PC-3 (cell line): Measurements from ENCODE around the gene UBA1. TPM values are rescaled to one million over a fixed set of nuclear protein-coding genes. Genes with fewer than 3 reads are reported as not detected.

Experiments used
- ATAC-seq: fragments of 200-7000 bp; cut with Tn5 transposase; 2 replicates; pipeline ENCODE4 v1.9.1; 2020; ENCODE audit warnings: mild to moderate bottlenecking, moderate library complexity
- Bru-seq: library from RNA; stranded (reverse); fragments of 400-500 nt; gene quantifications from one replicate; lab custom pipeline; 2021; lab: Mats Ljungman, UMichigan
- BruChase-seq, 2 experiments: library from RNA; stranded (reverse); fragments of 400-500 nt; gene quantifications; one replicate each; lab custom pipeline; 2021; lab: Mats Ljungman, UMichigan
- BruUV-seq: library from RNA; stranded (reverse); fragments of 400-500 nt; replicated peaks from 2 replicates; lab custom pipeline; 2021; lab: Mats Ljungman, UMichigan
- CTCF ChIA-PET: fragments of 300-600 bp; sonication (Branson Sonifier 250); formaldehyde crosslinking; loops from one replicate; lab custom pipeline; 2022; ENCODE audit warnings: antibody characterized with exemption; lab: Charles Lee
- POLR2A ChIA-PET: fragments of 300-600 bp; sonication (Branson Sonifier 250); formaldehyde crosslinking; loops from one replicate; lab custom pipeline; 2022; ENCODE audit warnings: antibody characterized with exemption; ENCODE audit not compliant: unreplicated experiment; lab: Charles Lee
- DNase-seq: peaks from one replicate; pipeline ENCODE4 v3.0.0-alpha.2; 2015
- H2AFZ ChIP-seq: fragments of 300-600 bp; sonication (generic); 2 replicates; pipeline ENCODE4 v1.6.0; 2016; ENCODE audit warnings: antibody characterized with exemption, low read length
- H3F3A ChIP-seq: fragments of 300-600 bp; sonication (generic); one replicate; pipeline ENCODE4 v1.6.0; 2017; ENCODE audit warnings: antibody characterized with exemption, low read length, control low read depth, mild to moderate bottlenecking; ENCODE audit not compliant: unreplicated experiment
- H3K27ac ChIP-seq: fragments of 300-600 bp; sonication (generic); 2 replicates; pipeline ENCODE4 v1.5.1; 2016; ENCODE audit warnings: mild to moderate bottlenecking, low read length
- H3K27me3 ChIP-seq: fragments of 300-600 bp; sonication (generic); 2 replicates; pipeline ENCODE4 v1.6.1; 2016; ENCODE audit warnings: low read length, mixed read lengths
- H3K36me3 ChIP-seq: fragments of 300-600 bp; sonication (generic); 2 replicates; pipeline ENCODE4 v1.6.1; 2016; ENCODE audit warnings: low read depth, mixed run types, low read length, mixed read lengths
- H3K4me1 ChIP-seq: fragments of 300-600 bp; sonication (generic); 2 replicates; pipeline ENCODE4 v1.5.1; 2016; ENCODE audit warnings: low read length; ENCODE audit not compliant: insufficient read depth
- H3K4me2 ChIP-seq: fragments of 300-600 bp; sonication (generic); 2 replicates; pipeline ENCODE4 v1.6.0; 2016; ENCODE audit warnings: low read length
- H3K4me3 ChIP-seq: fragments of 300-600 bp; sonication (generic); 2 replicates; pipeline ENCODE4 v1.5.1; 2016; ENCODE audit warnings: mild to moderate bottlenecking, low read length, mixed read lengths
- H3K79me2 ChIP-seq: fragments of 300-600 bp; sonication (generic); 2 replicates; pipeline ENCODE4 v1.6.1; 2017; ENCODE audit warnings: low read length, mixed read lengths
- H3K9ac ChIP-seq: fragments of 300-600 bp; sonication (generic); 2 replicates; pipeline ENCODE4 v1.6.0; 2016; ENCODE audit warnings: mild to moderate bottlenecking, low read length
- H3K9me2 ChIP-seq: fragments of 300-600 bp; sonication (generic); replicated peaks from 2 replicates; pipeline ENCODE4 v1.6.1; 2016; ENCODE audit warnings: mixed run types, low read length, mixed read lengths
- H3K9me3 ChIP-seq: fragments of 300-600 bp; sonication (generic); 2 replicates; pipeline ENCODE4 v1.6.1; 2016; ENCODE audit warnings: low read length, mixed read lengths
- H4K20me1 ChIP-seq: fragments of 300-600 bp; sonication (generic); 2 replicates; pipeline ENCODE4 v1.6.1; 2016; ENCODE audit warnings: low read length, mixed read lengths
- CTCF ChIP-seq: fragments of 300-600 bp; sonication (generic); conservative IDR thresholded peaks from 2 replicates; pipeline ENCODE4 v1.5.1; 2017; ENCODE audit warnings: antibody characterized with exemption, low read depth, mild to moderate bottlenecking, low read length
- EZH2 ChIP-seq: fragments of 300-600 bp; sonication (generic); IDR thresholded peaks from one replicate; pipeline ENCODE4 v1.6.1; 2017; ENCODE audit warnings: antibody characterized with exemption, mild to moderate bottlenecking, low read length; ENCODE audit not compliant: unreplicated experiment
- EZH2phosphoT487 ChIP-seq: fragments of 300-600 bp; sonication (generic); IDR thresholded peaks from 2 replicates; pipeline ENCODE4 v1.6.1; 2018; ENCODE audit warnings: mild to moderate bottlenecking, antibody characterized with exemption, low read length, borderline replicate concordance
- intact Hi-C: fragments of 100-400 bp; cut with micrococcal nuclease; formaldehyde crosslinking; loops from 2 replicates; pipeline ENCODE4 v1.9.0; 2023
- long read RNA-seq: library from polyadenylated mRNA; unstranded; transcript quantifications from one replicate; pipeline ENCODE4 v2.0.0, GENCODE V29; 2021; ENCODE audit not compliant: unreplicated experiment
- total RNA-seq: library from RNA; depleted of rRNA; stranded (reverse); fragments of >200 nt; gene quantifications from 2 replicates; pipeline ENCODE4 v1.2.3, GENCODE V29; 2014; rRNA removed

UBA1 gene
- total RNA-seq, result 282 and 299 TPM in 2 replicates
- Bru-seq, nascent RNA, result percentile 93 among the genes with signal in this experiment
- BruChase-seq, experiment 1, labeled RNA remaining after a 6-hour chase, result percentile 98 among the genes with signal in this experiment
- percentile 97 among the genes with signal in this experiment for BruChase-seq, experiment 2, labeled RNA remaining after a 2-hour chase
- long read RNA-seq, transcript UBA1-201 (26 exons, 3,559 nt), result major isoform, 215 of 696 reads
- long read RNA-seq, transcript UBA1-202 (10 exons, 2,497 nt), result minor isoform, 6 of 696 reads
- long read RNA-seq, transcript UBA1-203 (26 exons, 3,466 nt), result minor isoform, 29 of 696 reads
- long read RNA-seq, partial matches to known transcripts, result 411 of 696 reads
- long read RNA-seq, other reads (novel, unspliced or antisense), result 35 of 696 reads

- H3K4me1 ChIP-seq, result peaks cover 40% of the 10 kb centered on the region
- H3K36me3 ChIP-seq, result peaks cover 11% of the 10 kb centered on the region; the same call in 1 of the 2 replicates
- H3K79me2 ChIP-seq, result peaks cover 72% of the 10 kb centered on the region
- no peaks in the 10 kb centered on the region for H3K9me3 ChIP-seq
- no peaks in the 10 kb centered on the region for H3K27me3 ChIP-seq
- ATAC-seq (peak; percentile 48), DNase-seq (peak; percentile 98)
- H3K4me3 ChIP-seq, result peak within 1 kb of the TSS; percentile 85
- TF ChIP-seq EZH2 (no peak), CTCF (peak; percentile 80)
- peaks cover 20% of the 10 kb centered on the region; the same call in 1 of the 2 replicates for H4K20me1 ChIP-seq
- H2AFZ ChIP-seq, result peak within 1 kb of the TSS; percentile 49; the same call in 1 of the 2 replicates
- intact Hi-C loops, result loop anchor here (1.0 to 10.0 kb wide), 7 partner anchors 119 to 461 kb away; partner anchors contain the start of genes ELK1, UXT and ZNF41
- peak within 1 kb of the TSS; percentile 99 for H3K4me2 ChIP-seq
- H3K9me2 ChIP-seq, result no peaks in the 10 kb centered on the region
- POLR2A ChIA-PET, result no interaction called here
- CTCF ChIA-PET, result no interaction called here
- peak within 1 kb of the TSS; percentile 90 for H3K27ac ChIP-seq
- BruUV-seq, result no TSS peak
- peak within 1 kb of the TSS; percentile 100 for H3K9ac ChIP-seq
- H3F3A ChIP-seq, result peaks cover 4% of the 10 kb centered on the region
Measured at GRCh38 chrX:47193475-47194193, at the start of gene UBA1. UBA1 (plus strand) TSS chrX:47193829; CDS start chrX:47198803, 4,974 bp downstream.

GRCh38 chrX:47143894-47144625 lies 49.6 kb upstream of the UBA1 start:
- CTCF ChIA-PET, result interaction anchor here (0.9 to 1.1 kb wide), 3 partner anchors 30 to 57 kb away, joined by 3 read pairs; no protein-coding TSS in a partner anchor

More at GRCh38 chrX:47143894-47144625, 49.6 kb upstream of the UBA1 start:
- DNase-seq, result no peak
- H3K4me2 ChIP-seq, result peak overlapping the region; percentile 94
- peak overlapping the region; percentile 86 for H3K27ac ChIP-seq
- peaks cover 9% of the 10 kb centered on the region; the same call in 1 of the 2 replicates for H3K36me3 ChIP-seq
- peaks cover 65% of the 10 kb centered on the region for H3K79me2 ChIP-seq
- H2AFZ ChIP-seq, result peak overlapping the region; percentile 76
- no peak for TF ChIP-seq CTCF
- no peak for TF ChIP-seq EZH2phosphoT487
- no peak for TF ChIP-seq EZH2
- no peaks in the 10 kb centered on the region for H3K9me3 ChIP-seq
- peaks cover 25% of the 10 kb centered on the region for H3K4me1 ChIP-seq
- no peaks in the 10 kb centered on the region for H3K9me2 ChIP-seq
- peak overlapping the region; percentile 98 for H3K4me3 ChIP-seq
- H4K20me1 ChIP-seq, result peaks cover 32% of the 10 kb centered on the region
- H3K9ac ChIP-seq, result peak overlapping the region; percentile 97
- TSS peak; percentile 67 for BruUV-seq
- intact Hi-C loops, result no loop called here
- POLR2A ChIA-PET, result interaction anchor here (0.5 to 1.2 kb wide), 8 partner anchors 9 to 750 kb away, joined by 3 to 5 read pairs (median 3); no protein-coding TSS in a partner anchor
- ATAC-seq, result no peak
- no peaks in the 10 kb centered on the region for H3F3A ChIP-seq
- no peaks in the 10 kb centered on the region for H3K27me3 ChIP-seq
